C4-2B (cell line): ENCODE data around the gene KCP.

Experiments used
- ZFX ChIP-seq: fragments of 450-650 bp; IDR thresholded peaks from 2 replicates; pipeline ENCODE4 v1.6.1; 2017
- TF ChIP-seq, protein P1 (sequence below): fragments of 450-650 bp; conservative IDR thresholded peaks from 2 replicates; pipeline ENCODE4 v1.5.1; 2017; ENCODE audit warnings: mild to moderate bottlenecking

DNA sequence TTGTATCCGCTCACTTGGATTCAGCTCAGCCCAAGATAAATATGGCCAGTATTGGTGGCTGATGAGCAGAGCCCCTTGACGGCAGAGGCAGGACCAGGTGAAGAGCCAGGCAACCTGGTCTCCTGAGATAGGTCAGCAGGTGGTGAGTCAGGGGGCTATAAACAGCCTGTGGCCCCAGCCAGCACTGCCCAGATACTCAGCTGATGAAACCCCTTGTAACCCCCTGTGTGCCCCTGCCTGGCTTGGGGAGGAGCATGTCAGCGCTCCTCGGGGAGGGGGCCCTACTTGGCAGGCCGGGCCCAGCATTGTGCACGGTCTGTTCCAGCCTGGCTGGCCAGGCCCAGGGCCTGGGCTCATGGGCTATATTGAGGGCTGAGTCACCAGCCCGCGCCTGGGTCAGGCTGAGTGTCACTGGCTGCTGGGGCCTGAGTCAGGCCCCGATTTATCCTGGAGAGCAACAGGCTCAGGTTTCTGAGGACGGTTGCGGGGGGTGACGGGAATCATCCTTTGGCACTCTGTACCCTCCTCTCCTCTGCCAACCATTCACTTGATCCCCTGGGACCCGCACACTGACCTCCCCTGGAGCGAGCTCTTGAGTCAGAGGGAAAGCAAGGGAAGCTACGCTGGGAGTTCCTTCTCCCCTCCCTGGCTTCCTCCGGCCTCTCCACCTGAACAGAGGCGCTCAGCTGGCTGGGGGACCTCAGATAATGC is 83.1 kb downstream of the KCP start:
- TF ChIP-seq, protein P1, sequence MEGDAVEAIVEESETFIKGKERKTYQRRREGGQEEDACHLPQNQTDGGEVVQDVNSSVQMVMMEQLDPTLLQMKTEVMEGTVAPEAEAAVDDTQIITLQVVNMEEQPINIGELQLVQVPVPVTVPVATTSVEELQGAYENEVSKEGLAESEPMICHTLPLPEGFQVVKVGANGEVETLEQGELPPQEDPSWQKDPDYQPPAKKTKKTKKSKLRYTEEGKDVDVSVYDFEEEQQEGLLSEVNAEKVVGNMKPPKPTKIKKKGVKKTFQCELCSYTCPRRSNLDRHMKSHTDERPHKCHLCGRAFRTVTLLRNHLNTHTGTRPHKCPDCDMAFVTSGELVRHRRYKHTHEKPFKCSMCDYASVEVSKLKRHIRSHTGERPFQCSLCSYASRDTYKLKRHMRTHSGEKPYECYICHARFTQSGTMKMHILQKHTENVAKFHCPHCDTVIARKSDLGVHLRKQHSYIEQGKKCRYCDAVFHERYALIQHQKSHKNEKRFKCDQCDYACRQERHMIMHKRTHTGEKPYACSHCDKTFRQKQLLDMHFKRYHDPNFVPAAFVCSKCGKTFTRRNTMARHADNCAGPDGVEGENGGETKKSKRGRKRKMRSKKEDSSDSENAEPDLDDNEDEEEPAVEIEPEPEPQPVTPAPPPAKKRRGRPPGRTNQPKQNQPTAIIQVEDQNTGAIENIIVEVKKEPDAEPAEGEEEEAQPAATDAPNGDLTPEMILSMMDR = no peak
- TF ChIP-seq ZFX = no peak
